ENCODE data around the gene COL26A1. TPM values are rescaled to one million over a fixed set of nuclear protein-coding genes. Genes with fewer than 3 reads are reported as not detected.

Gene COL26A1
- total RNA-seq, 4 donors from 2014 or later = not detected

DNA sequence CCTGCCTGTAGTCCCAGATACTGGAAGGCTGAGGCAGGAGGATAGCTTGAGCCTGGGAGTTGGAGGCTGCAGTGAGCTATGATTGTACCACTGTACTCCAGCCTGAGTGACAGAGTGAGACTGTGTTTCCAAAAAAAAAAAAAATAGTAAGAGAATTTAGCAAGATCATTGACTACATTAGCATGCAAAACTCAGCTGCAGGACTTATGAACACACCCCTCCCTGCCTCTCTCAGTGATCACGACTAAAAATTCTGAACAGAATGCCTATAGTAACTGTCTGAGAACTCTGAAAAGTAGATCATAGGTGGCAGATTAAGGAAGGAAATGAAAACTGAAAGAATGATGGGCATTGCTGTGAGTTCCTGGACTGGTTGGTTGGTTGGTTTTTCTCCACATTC lies 215.9 kb downstream of the COL26A1 start:
- no peak for DNase-seq
- H3K9me3 ChIP-seq = no peaks in the 10 kb centered on the region
- in situ Hi-C loops (cut with MboI; ENCODE audit: low sequenced_read_pairs in 4 of 4) (no loop called here), intact Hi-C loops (cut with DNase I; ENCODE audit: low total_unique reads) (loop anchor here (10.0 kb wide), 1 partner anchor 226 kb away; no protein-coding TSS in a partner anchor)
- no peaks in the 10 kb centered on the region for H3K4me1 ChIP-seq
- no peak for ATAC-seq
- TF ChIP-seq POLR2A (IDR thresholded peaks at IDR 0.05) = no peak
- TF ChIP-seq, protein P1, sequence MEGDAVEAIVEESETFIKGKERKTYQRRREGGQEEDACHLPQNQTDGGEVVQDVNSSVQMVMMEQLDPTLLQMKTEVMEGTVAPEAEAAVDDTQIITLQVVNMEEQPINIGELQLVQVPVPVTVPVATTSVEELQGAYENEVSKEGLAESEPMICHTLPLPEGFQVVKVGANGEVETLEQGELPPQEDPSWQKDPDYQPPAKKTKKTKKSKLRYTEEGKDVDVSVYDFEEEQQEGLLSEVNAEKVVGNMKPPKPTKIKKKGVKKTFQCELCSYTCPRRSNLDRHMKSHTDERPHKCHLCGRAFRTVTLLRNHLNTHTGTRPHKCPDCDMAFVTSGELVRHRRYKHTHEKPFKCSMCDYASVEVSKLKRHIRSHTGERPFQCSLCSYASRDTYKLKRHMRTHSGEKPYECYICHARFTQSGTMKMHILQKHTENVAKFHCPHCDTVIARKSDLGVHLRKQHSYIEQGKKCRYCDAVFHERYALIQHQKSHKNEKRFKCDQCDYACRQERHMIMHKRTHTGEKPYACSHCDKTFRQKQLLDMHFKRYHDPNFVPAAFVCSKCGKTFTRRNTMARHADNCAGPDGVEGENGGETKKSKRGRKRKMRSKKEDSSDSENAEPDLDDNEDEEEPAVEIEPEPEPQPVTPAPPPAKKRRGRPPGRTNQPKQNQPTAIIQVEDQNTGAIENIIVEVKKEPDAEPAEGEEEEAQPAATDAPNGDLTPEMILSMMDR (IDR thresholded peaks at IDR 0.05 in 4 of 5, conservative IDR thresholded peaks at IDR 0.05 in 1 of 5) = no peak
- H3K4me3 ChIP-seq = no peak overlapping the region
- H3K27me3 ChIP-seq = no peaks in the 10 kb centered on the region
- H3K36me3 ChIP-seq = no peaks in the 10 kb centered on the region
- H3K27ac ChIP-seq = no peak overlapping the region

DNA sequence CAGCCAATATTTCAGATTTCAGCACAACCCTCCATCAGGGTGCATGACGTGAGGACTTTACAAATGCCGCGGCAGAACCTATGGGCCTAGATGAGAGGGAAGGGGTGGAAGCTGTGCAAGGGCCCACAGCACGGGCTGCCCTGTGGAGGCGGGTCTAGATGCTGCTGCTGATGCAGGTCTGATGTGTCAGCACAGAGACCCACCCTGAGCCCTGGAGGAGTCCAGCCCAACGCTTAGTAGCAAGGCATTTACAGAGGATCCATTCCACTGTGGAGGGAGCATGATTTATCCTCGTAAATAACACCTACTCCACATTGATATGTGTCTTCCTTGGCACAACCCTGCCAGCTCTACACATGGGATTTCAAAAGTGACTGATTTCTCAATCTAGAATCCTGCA lies 217.9 kb downstream of the COL26A1 start:
- Histone ChIP-seq H3K27me3 (no peaks in the 10 kb centered on the region), H3K4me1 (no peaks in the 10 kb centered on the region), H3K9me3 (no peaks in the 10 kb centered on the region), H3K4me3 (no peak overlapping the region), H3K27ac (no peak overlapping the region), H3K36me3 (no peaks in the 10 kb centered on the region)
- no peak for TF ChIP-seq POLR2A (IDR thresholded peaks at IDR 0.05)
- TF ChIP-seq, protein P1 (IDR thresholded peaks at IDR 0.05 in 4 of 5, conservative IDR thresholded peaks at IDR 0.05 in 1 of 5) = no peak
- ATAC-seq = no peak
- intact Hi-C loops (cut with DNase I; ENCODE audit: low total_unique reads) (no loop called here), in situ Hi-C loops (cut with MboI; ENCODE audit: low sequenced_read_pairs in 4 of 4) (no loop called here)
- no peak for DNase-seq

DNA sequence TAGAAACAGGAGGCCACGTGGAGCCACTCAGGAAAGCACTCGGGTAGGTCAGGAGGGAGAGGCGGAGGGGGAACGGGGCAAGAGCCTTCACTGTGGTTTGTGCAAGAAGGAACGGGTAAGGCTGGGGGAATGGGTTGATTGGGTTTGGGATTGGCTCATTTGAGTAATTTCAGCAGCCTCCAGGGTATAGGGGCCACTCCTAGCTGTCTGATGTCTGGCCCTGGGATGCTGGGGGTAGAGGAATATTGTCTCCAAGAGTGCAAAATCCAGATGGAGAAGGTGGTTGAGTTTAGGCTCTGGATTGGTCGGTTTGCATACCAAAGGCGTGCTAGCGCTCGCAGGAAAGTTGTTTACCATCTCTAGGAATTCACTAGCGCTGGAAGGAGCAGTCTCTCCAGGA lies 219.2 kb downstream of the COL26A1 start:
- Histone ChIP-seq H3K4me3 (no peak overlapping the region), H3K9me3 (no peaks in the 10 kb centered on the region), H3K27me3 (no peaks in the 10 kb centered on the region), H3K27ac (no peak overlapping the region), H3K36me3 (no peaks in the 10 kb centered on the region), H3K4me1 (no peaks in the 10 kb centered on the region)
- intact Hi-C loops (cut with DNase I; ENCODE audit: low total_unique reads) = no loop called here
- in situ Hi-C loops (cut with MboI; ENCODE audit: low sequenced_read_pairs in 4 of 4) = no loop called here
- no peak for ATAC-seq
- DNase-seq = no peak
- TF ChIP-seq, protein P1 (IDR thresholded peaks at IDR 0.05 in 4 of 5, conservative IDR thresholded peaks at IDR 0.05 in 1 of 5) = no peak
- TF ChIP-seq POLR2A (IDR thresholded peaks at IDR 0.05) = no peak

DNA sequence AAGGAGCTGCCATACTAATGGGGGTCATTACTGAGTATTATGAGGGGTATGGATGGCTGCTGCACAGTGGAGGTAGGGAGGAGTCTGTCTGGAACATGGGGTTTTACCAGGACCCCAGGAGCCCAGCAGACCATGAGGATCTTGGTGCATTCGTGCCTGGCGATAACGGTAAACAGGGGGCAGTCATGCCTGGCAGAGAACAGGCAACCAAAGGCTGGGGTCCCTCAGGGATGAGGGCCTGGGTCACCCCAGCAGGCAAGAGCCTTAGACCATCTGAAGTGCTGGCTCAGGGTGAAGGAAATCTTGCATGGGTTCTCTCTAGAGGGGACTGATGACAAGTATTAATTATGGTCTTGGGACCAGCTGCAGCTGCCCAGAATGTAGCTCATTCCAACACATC lies 220.3 kb downstream of the COL26A1 start:
- H3K36me3 ChIP-seq = no peaks in the 10 kb centered on the region
- no peak overlapping the region for H3K27ac ChIP-seq
- TF ChIP-seq POLR2A (IDR thresholded peaks at IDR 0.05) = no peak
- TF ChIP-seq, protein P1 (IDR thresholded peaks at IDR 0.05 in 4 of 5, conservative IDR thresholded peaks at IDR 0.05 in 1 of 5) = no peak
- intact Hi-C loops (cut with DNase I; ENCODE audit: low total_unique reads) (no loop called here), in situ Hi-C loops (cut with MboI; ENCODE audit: low sequenced_read_pairs in 4 of 4) (no loop called here)
- H3K4me3 ChIP-seq = no peak overlapping the region
- no peaks in the 10 kb centered on the region for H3K9me3 ChIP-seq
- no peak for ATAC-seq
- H3K27me3 ChIP-seq = no peaks in the 10 kb centered on the region
- no peaks in the 10 kb centered on the region for H3K4me1 ChIP-seq
- no peak for DNase-seq

All from gastrocnemius medialis (tissue), 4 donors.